HepG2 (cell line): ENCODE results near the gene CACNA1H. TPM values are rescaled to one million over a fixed set of nuclear protein-coding genes. Genes with fewer than 3 reads are reported as not detected.

Experiments used
- ATAC-seq: fragments of 200-7000 bp; cut with Tn5 transposase; 3 replicates; pipeline ENCODE4 v1.9.1; 2020; ENCODE audit warnings: mild to moderate bottlenecking, moderate library complexity
- BruUV-seq: library from RNA; stranded (reverse); fragments of 400-500 nt; replicated peaks from 2 replicates; lab custom pipeline; 2021; lab: Mats Ljungman, UMichigan
- CTCF ChIA-PET: fragments of 300-600 bp; formaldehyde crosslinking; extraction: SDS; loops from one replicate; lab custom pipeline; 2021; ENCODE audit warnings: low total read pairs, inconsistent platforms, low intra/inter-chr PET ratio; lab: Yijun Ruan, JAX
- POLR2A ChIA-PET: fragments of 350-600 bp; sonication (Branson Sonifier 250); formaldehyde crosslinking; loops from one replicate; lab custom pipeline; 2020; ENCODE audit warnings: antibody characterized with exemption, inconsistent platforms; lab: Yijun Ruan, JAX
- DNase-seq: peaks from one replicate; pipeline ENCODE4 v3.0.0-alpha.2; 2015; ENCODE audit warnings: low spot score
- FAIRE-seq: peaks from 3 replicates; lab custom pipeline; 2011; peaks lifted over from hg19 to GRCh38; lab: Jason Lieb, UNC
- H2AFZ ChIP-seq: one replicate; pipeline ENCODE4 v1.6.1; 2011; ENCODE audit warnings: low read length, inconsistent platforms
- H3K27ac ChIP-seq: fragments of 300-600 bp; 3 replicates; pipeline ENCODE4 v1.8.0; 2011; ENCODE audit warnings: mixed run types, mild to moderate bottlenecking, mixed read lengths, low read length, inconsistent platforms; ENCODE audit not compliant: insufficient read depth; ENCODE audit errors: extremely low read length
- H3K27me3 ChIP-seq, 2 experiments: fragments of 200-600 bp in 1 of 2; 2 replicates in 1 of 2; 3 replicates in 1 of 2; pipeline versions ENCODE4 v1.6.0 to v1.8.0; 2011; ENCODE audit warnings: low read length in 2 of 2, mild to moderate bottlenecking in 2 of 2, moderate library complexity in 2 of 2, inconsistent platforms in 1 of 2; ENCODE audit not compliant: insufficient read depth in 2 of 2, control insufficient read depth in 1 of 2
- H3K36me3 ChIP-seq, 2 experiments: fragments of 200-600 bp in 1 of 2; replicated peaks in 1 of 2; 2 replicates in 1 of 2; 3 replicates in 1 of 2; pipeline versions ENCODE4 v1.5.1 to v1.8.0; 2011; ENCODE audit warnings: low read length in 2 of 2, inconsistent platforms in 1 of 2; ENCODE audit not compliant: insufficient read depth in 2 of 2, control insufficient read depth in 1 of 2
- H3K4me1 ChIP-seq: 2 replicates; pipeline ENCODE4 v1.5.1; 2012; ENCODE audit warnings: low read length, inconsistent platforms; ENCODE audit not compliant: insufficient read depth
- H3K4me2 ChIP-seq: 2 replicates; pipeline ENCODE4 v1.6.0; 2011; ENCODE audit warnings: low read depth, low read length, inconsistent platforms
- H3K4me3 ChIP-seq, 3 experiments: fragments of 200-600 bp in 1 of 3; sonication (generic), shearing (Covaris generic) in 1 of 3; replicated peaks in 1 of 3; 2 replicates each; pipeline ENCODE4 v1.5.1; 2011 to 2016; ENCODE audit warnings: low read length in 3 of 3, inconsistent platforms in 2 of 3, low read depth in 2 of 3, mild to moderate bottlenecking in 2 of 3, control low read depth in 1 of 3, mixed read lengths in 1 of 3; ENCODE audit not compliant: insufficient read depth in 1 of 3
- H3K79me2 ChIP-seq: one replicate; pipeline ENCODE4 v1.6.1; 2011; ENCODE audit warnings: low read length, inconsistent platforms; ENCODE audit not compliant: insufficient read depth
- H3K9ac ChIP-seq: 2 replicates; pipeline ENCODE4 v1.6.0; 2011; ENCODE audit warnings: mild to moderate bottlenecking, low read depth, low read length, inconsistent platforms; ENCODE audit not compliant: insufficient read depth
- H3K9me3 ChIP-seq: 2 replicates; pipeline ENCODE4 v1.5.1; 2012; ENCODE audit warnings: mild to moderate bottlenecking, low read length
- H4K20me1 ChIP-seq: 2 replicates; pipeline ENCODE4 v1.6.0; 2011; ENCODE audit warnings: inconsistent platforms, mild to moderate bottlenecking, low read length, moderate library complexity; ENCODE audit not compliant: insufficient read depth
- ATRX ChIP-seq: sonication (generic); formaldehyde crosslinking; IDR thresholded peaks from 2 replicates; pipeline ENCODE4 v1.4.0; 2020; ENCODE audit warnings: missing genetic modification reagents, borderline replicate concordance
- HCFC1 ChIP-seq: fragments of 150-350 bp; IDR thresholded peaks from 2 replicates; pipeline ENCODE4 v1.6.1; 2014; ENCODE audit warnings: low read depth, low read length
- HHEX ChIP-seq: IDR thresholded peaks from 2 replicates; pipeline ENCODE4 v1.6.1; 2016; ENCODE audit warnings: control low read depth
- HOXA3 ChIP-seq: sonication (generic); formaldehyde crosslinking; IDR thresholded peaks from 2 replicates; pipeline ENCODE4 v1.5.0; 2020; ENCODE audit warnings: missing genetic modification reagents
- IRF1 ChIP-seq: sonication (generic); formaldehyde crosslinking; IDR thresholded peaks from 2 replicates; pipeline ENCODE4 v1.4.0; 2020; ENCODE audit warnings: low read depth, mild to moderate bottlenecking, missing genetic modification reagents
- MAF1 ChIP-seq: sonication (generic); formaldehyde crosslinking; IDR thresholded peaks from 2 replicates; pipeline ENCODE4 v1.5.0; 2020; ENCODE audit warnings: missing genetic modification reagents, borderline replicate concordance
- MTA1 ChIP-seq: sonication (generic); formaldehyde crosslinking; IDR thresholded peaks from 2 replicates; pipeline ENCODE4 v1.4.0; 2020; ENCODE audit warnings: missing genetic modification reagents, mild to moderate bottlenecking, borderline replicate concordance
- NAIF1 ChIP-seq: sonication (generic); formaldehyde crosslinking; IDR thresholded peaks from 2 replicates; pipeline ENCODE4 v1.5.0; 2020; ENCODE audit warnings: mild to moderate bottlenecking, missing genetic modification reagents, borderline replicate concordance
- POGZ ChIP-seq: sonication (generic); formaldehyde crosslinking; IDR thresholded peaks from 2 replicates; pipeline ENCODE4 v1.4.0; 2020; ENCODE audit warnings: mild to moderate bottlenecking, missing genetic modification reagents
- ZFP62 ChIP-seq: sonication (generic); formaldehyde crosslinking; IDR thresholded peaks from 2 replicates; pipeline ENCODE4 v1.4.0; 2020; ENCODE audit warnings: missing genetic modification reagents
- ZNF20 ChIP-seq: sonication (generic); formaldehyde crosslinking; IDR thresholded peaks from 2 replicates; pipeline ENCODE4 v1.4.0; 2020; ENCODE audit warnings: mild to moderate bottlenecking, moderate library complexity, missing genetic modification reagents
- ZNF788 ChIP-seq: sonication (generic); formaldehyde crosslinking; IDR thresholded peaks from 2 replicates; pipeline ENCODE4 v1.5.0; 2020; ENCODE audit warnings: mild to moderate bottlenecking, missing genetic modification reagents, borderline replicate concordance
- WGBS: methylation state at CpG from one replicate; pipeline ENCODE4 v1.1.6; 2017; ENCODE audit warnings: low lambda C conversion rate; 5-methylcytosine and 5-hydroxymethylcytosine counted together
- in situ Hi-C: cut with HindIII; loops from 2 replicates; pipeline ENCODE4 v1.10.0; 2017; ENCODE audit warnings: low pct_unique_long_range_greater_than_20kb; ENCODE audit not compliant: extremely low pct_ligation_motif_present
- intact Hi-C: fragments of 100-400 bp; cut with micrococcal nuclease; formaldehyde crosslinking; loops from one replicate; pipeline ENCODE4 v1.10.0; 2022; ENCODE audit not compliant: unreplicated experiment
- polyA plus RNA-seq, 8 experiments: library from polyadenylated mRNA; depleted of rRNA in 3 of 8; stranded (reverse) in 7 of 8; unstranded in 1 of 8; fragments of >200 nt; fragmentation: Illumina TruSeq in 4 of 8; extraction: Trizol in 4 of 8; gene quantifications; 2 replicates each; pipeline versions ENCODE4 v1.2.1 to v1.2.3, GENCODE V29; 2011 to 2016; ENCODE audit warnings: low read depth in 4 of 8, missing spikeins in 1 of 8, mixed read lengths in 1 of 8; ENCODE audit not compliant: insufficient read depth in 1 of 8
- total RNA-seq, 5 experiments: library from RNA; depleted of rRNA; stranded (reverse); fragments of >200 nt; fragmentation: Illumina TruSeq; extraction: Trizol; gene quantifications; 2 replicates each; pipeline ENCODE4 v1.2.3, GENCODE V29; 2016; ENCODE audit warnings: low read depth in 1 of 5
- TF ChIP-seq, protein P1 (sequence below): sonication (generic); formaldehyde crosslinking; IDR thresholded peaks from 2 replicates; pipeline ENCODE4 v1.4.0; 2020; ENCODE audit warnings: missing genetic modification reagents, borderline replicate concordance

The CACNA1H gene
- total and polyA plus RNA-seq, 2 of the 13 experiments (the other 11 are each of a cell fraction or from before 2014, with no cell fraction given) = 0.40 to 1.8 TPM

DNA sequence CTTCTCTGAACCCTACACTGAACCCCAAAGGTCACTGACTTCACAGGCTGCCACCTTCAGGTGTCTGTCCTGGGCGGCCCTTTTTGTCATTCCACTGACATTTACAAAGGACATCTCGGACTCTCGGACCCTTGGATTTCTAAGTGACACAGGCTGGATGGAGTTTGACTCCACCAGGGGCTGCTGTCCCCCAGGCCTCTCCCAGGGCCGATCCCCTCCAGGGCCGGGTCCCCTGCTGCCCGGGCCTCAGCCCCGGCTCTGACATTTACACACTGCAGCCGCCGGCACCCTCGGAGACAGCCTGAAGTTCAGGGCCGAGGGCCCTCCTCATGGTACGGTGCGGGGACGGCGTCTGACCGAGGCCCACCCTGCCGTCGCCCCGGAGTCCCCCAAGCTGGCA, 24.1 kb downstream of the CACNA1H start:
- ATAC-seq (no peak), DNase-seq (no peak), FAIRE-seq (no peak)
- no peaks in the 10 kb centered on the region for H3K36me3 ChIP-seq
- 12% methylated on average over 19 of the region's 19 CpGs for WGBS
- H3K4me3 ChIP-seq = no peak overlapping the region
- ChIA-PET CTCF (no interaction called here), POLR2A (no interaction called here)
- no peaks in the 10 kb centered on the region for H3K79me2 ChIP-seq
- H3K27me3 ChIP-seq = peaks cover 0 to 63% of the 10 kb centered on the region in 2 experiments
- peaks cover 9% of the 10 kb centered on the region; the same call in 1 of the 2 replicates for H4K20me1 ChIP-seq
- peaks cover 37% of the 10 kb centered on the region for H3K4me1 ChIP-seq
- BruUV-seq = no TSS peak
- intact Hi-C loops (no loop called here), in situ Hi-C loops (no loop called here)
- no peak overlapping the region for H3K27ac ChIP-seq
- H3K9me3 ChIP-seq = no peaks in the 10 kb centered on the region
- TF ChIP-seq ZNF20 (CRISPR knock-in tag) = no peak
- H3K4me2 ChIP-seq = no peak overlapping the region
- no peak overlapping the region for H2AFZ ChIP-seq
- H3K9ac ChIP-seq = no peak overlapping the region

DNA sequence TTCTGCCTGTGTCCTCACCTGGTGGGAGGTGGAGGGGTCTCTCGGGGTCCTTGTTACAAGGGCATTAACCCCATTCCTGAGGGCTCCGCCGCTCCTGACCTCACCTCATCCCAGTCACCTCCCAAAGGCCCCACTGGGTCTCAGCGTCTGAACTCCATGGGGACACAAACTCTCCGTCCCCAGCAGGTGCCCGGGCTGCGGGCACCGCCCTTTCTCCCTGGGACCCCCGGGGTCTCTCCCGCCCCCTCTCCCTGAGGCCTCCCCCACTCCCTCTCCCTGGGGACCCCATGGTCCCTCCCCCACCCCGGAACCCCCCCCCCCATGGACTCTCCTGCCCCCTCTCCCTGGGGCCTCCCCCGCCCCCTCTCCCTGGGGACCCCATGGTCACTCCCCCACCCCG, 24.8 kb downstream of the CACNA1H start:
- H3K4me1 ChIP-seq = peaks cover 44% of the 10 kb centered on the region
- H3K9me3 ChIP-seq = no peaks in the 10 kb centered on the region
- H3K4me2 ChIP-seq = no peak overlapping the region
- ChIA-PET CTCF (no interaction called here), POLR2A (no interaction called here)
- no peaks in the 10 kb centered on the region for H3K79me2 ChIP-seq
- 25% methylated on average over 8 of the region's 13 CpGs for WGBS
- in situ Hi-C loops (no loop called here), intact Hi-C loops (no loop called here)
- H2AFZ ChIP-seq = no peak overlapping the region
- peaks cover 0 to 59% of the 10 kb centered on the region in 2 experiments for H3K27me3 ChIP-seq
- H3K36me3 ChIP-seq = no peaks in the 10 kb centered on the region
- ATAC-seq (no peak), DNase-seq (no peak), FAIRE-seq (no peak)
- no peak overlapping the region for H3K9ac ChIP-seq
- no peak overlapping the region for H3K4me3 ChIP-seq
- no peak overlapping the region for H3K27ac ChIP-seq
- no TSS peak for BruUV-seq
- peaks cover 9% of the 10 kb centered on the region; the same call in 1 of the 2 replicates for H4K20me1 ChIP-seq
- TF ChIP-seq NAIF1 (CRISPR knock-in tag) (no peak), ZNF788 (CRISPR knock-in tag) (no peak), ZFP62 (CRISPR knock-in tag) (no peak), HCFC1 (no peak), ZNF20 (CRISPR knock-in tag) (no peak), MAF1 (CRISPR knock-in tag) (no peak), HHEX (no peak), ATRX (CRISPR knock-in tag) (no peak), IRF1 (CRISPR knock-in tag) (no peak), POGZ (CRISPR knock-in tag) (no peak), MTA1 (CRISPR knock-in tag) (no peak), HOXA3 (CRISPR knock-in tag) (no peak)
- TF ChIP-seq, protein P1, sequence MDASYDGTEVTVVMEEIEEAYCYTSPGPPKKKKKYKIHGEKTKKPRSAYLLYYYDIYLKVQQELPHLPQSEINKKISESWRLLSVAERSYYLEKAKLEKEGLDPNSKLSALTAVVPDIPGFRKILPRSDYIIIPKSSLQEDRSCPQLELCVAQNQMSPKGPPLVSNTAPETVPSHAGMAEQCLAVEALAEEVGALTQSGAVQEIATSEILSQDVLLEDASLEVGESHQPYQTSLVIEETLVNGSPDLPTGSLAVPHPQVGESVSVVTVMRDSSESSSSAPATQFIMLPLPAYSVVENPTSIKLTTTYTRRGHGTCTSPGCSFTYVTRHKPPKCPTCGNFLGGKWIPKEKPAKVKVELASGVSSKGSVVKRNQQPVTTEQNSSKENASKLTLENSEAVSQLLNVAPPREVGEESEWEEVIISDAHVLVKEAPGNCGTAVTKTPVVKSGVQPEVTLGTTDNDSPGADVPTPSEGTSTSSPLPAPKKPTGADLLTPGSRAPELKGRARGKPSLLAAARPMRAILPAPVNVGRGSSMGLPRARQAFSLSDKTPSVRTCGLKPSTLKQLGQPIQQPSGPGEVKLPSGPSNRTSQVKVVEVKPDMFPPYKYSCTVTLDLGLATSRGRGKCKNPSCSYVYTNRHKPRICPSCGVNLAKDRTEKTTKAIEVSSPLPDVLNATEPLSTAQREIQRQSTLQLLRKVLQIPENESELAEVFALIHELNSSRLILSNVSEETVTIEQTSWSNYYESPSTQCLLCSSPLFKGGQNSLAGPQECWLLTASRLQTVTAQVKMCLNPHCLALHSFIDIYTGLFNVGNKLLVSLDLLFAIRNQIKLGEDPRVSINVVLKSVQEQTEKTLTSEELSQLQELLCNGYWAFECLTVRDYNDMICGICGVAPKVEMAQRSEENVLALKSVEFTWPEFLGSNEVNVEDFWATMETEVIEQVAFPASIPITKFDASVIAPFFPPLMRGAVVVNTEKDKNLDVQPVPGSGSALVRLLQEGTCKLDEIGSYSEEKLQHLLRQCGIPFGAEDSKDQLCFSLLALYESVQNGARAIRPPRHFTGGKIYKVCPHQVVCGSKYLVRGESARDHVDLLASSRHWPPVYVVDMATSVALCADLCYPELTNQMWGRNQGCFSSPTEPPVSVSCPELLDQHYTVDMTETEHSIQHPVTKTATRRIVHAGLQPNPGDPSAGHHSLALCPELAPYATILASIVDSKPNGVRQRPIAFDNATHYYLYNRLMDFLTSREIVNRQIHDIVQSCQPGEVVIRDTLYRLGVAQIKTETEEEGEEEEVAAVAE (CRISPR knock-in tag) = no peak
